Stimulated activated naive CD8-positive, alpha-beta T cell treated with anti-CD3 and anti-CD28 coated beads, Interleukin-15, Interleukin-2, amounts not matched to agents 100 ng/mL and 50 ng/mL, for 24 hours (primary cell): ENCODE results near the gene NEDD9.

Source experiments
- H3K27ac Mint-ChIP-seq: one replicate; pipeline ENCODE4 v1.8.0; 2021; ENCODE audit warnings: mild to moderate bottlenecking, mixed read lengths
- H3K27me3 Mint-ChIP-seq: one replicate; pipeline ENCODE4 v1.8.0; 2021; ENCODE audit warnings: mixed read lengths
- H3K36me3 Mint-ChIP-seq: one replicate; pipeline ENCODE4 v1.8.0; 2021; ENCODE audit warnings: low read depth, mixed read lengths
- H3K4me1 Mint-ChIP-seq: one replicate; pipeline ENCODE4 v1.8.0; 2021; ENCODE audit warnings: low read depth, mixed read lengths
- H3K4me3 Mint-ChIP-seq: one replicate; pipeline ENCODE4 v1.8.0; 2021; ENCODE audit warnings: mild to moderate bottlenecking, mixed read lengths
- H3K9me3 Mint-ChIP-seq: one replicate; pipeline ENCODE4 v1.8.0; 2021; ENCODE audit warnings: mixed read lengths

Gene NEDD9

DNA sequence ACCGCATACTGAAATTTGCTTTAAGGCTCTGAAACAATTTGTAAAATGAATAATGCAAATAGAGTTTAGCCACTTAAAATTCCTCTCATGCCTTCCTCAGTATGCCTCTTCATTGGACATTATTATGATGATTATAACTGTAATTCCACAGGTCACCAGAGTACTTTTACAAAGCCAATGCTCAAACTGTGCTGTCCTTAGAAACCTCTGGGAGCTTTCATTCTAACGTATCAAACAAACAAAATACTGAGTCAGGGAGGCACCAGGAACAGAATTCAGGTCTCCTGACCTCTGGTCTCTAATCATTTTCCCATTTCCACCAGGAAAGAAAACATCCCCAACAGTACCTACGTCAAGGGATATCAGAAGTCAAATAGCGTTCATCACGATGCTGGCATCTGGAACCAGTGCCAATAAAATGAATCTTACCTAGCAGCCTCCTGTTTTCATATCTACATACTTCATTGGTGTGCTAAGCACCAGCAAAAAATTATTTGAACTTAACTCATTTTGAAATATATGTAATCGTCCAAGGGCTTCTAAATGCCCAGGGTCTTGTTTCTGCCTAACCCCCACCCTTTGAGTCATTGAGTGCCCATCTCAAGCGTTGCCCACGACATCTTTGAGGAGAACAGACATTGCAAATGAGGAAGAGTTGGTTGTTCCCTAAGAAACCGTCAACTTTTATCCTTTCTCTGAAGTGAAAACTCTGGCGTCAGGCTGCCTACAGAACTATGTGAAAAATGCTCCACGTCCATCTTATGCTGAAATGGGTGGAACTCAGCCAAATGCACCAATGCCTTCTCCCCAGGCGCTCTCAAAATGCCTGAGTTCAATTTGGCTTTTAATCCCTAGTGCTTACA, 37.9 kb downstream of the NEDD9 start:
- Mint-ChIP-seq H3K4me3 (no peak overlapping the region), H3K27ac (no peak overlapping the region), H3K9me3 (no peaks in the 10 kb centered on the region), H3K4me1 (peaks cover 27% of the 10 kb centered on the region), H3K27me3 (no peaks in the 10 kb centered on the region), H3K36me3 (peaks cover 80% of the 10 kb centered on the region)

DNA sequence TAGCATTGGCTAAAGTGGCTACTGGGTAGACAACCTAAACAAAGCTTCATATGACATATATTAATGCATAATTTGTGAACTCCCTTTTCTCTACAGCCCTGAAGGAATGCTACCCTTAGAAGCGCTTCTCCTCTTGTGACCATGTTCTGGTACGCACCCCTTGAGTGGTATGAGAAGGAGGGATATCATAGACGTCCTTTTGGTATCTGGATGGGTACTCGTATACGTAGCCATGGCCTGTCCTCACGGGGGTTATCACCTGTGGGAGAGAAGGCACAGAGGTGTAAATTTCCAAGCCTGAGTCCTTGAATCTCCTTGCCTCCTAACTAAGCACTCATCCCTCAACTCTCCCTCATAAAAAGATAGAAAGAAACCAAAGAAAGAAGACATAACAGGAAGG, 39.0 kb downstream of the NEDD9 start:
- Mint-ChIP-seq H3K4me1 (peaks cover 16% of the 10 kb centered on the region), H3K36me3 (peaks cover 78% of the 10 kb centered on the region), H3K9me3 (no peaks in the 10 kb centered on the region), H3K27me3 (no peaks in the 10 kb centered on the region), H3K27ac (no peak overlapping the region), H3K4me3 (no peak overlapping the region)

DNA sequence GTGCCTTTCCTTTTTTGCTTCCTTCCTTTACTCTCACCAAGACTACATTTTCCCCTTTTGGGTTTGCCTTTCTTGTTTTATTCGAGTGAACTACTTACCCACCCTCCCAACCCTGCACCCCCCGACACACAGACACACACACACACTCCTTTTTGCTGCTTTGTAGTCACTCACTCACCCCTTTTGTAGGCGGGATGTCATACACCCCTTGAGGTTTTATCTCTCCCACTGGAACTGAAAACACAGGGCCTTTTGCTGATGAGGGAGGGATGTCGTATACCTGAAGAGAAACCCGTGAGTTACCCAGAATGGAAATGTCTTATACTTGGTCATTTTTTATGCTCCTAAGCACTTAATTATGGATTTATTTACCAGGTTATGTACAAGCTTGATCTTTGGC, 40.3 kb downstream of the NEDD9 start:
- peaks cover 84% of the 10 kb centered on the region for H3K36me3 Mint-ChIP-seq
- no peak overlapping the region for H3K27ac Mint-ChIP-seq

DNA sequence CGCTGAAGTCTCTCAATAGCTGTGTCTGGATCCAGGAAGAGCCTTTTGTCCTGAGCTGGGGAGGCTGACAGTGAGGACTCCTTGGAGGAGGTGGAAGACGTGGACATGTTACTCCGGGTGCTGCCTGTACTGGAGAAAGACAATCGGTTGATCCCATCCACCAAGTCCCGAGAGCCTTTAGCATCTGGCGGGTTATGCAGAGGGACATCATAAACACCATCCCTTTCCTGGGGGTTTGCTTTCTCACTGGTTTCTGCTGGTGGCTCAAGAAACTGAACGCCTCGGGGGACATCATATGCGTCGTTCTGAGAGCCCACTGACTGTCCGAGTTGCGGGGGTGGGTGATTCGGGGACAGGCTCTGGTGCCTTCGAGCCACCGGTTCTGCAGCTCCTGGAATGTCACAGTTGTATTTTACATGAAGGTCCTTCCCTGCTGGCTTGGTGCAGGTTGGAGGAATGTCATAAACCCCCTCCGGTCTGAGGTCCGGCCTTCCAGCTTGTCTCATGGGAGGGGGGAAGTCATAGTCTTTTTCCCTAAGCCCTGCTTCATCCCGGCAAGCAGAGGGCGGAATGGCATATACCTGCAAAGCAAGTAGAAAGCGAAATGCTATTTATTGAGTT, 41.7 kb downstream of the NEDD9 start:
- no peaks in the 10 kb centered on the region for H3K27me3 Mint-ChIP-seq
- H3K4me3 Mint-ChIP-seq = no peak overlapping the region
- no peak overlapping the region for H3K27ac Mint-ChIP-seq
- no peaks in the 10 kb centered on the region for H3K4me1 Mint-ChIP-seq
- H3K36me3 Mint-ChIP-seq = peaks cover 88% of the 10 kb centered on the region
- H3K9me3 Mint-ChIP-seq = no peaks in the 10 kb centered on the region

More for the DNA sequence above, 40.3 kb downstream of the NEDD9 start:
- no peaks in the 10 kb centered on the region for H3K9me3 Mint-ChIP-seq
- H3K4me3 Mint-ChIP-seq = no peak overlapping the region
- no peaks in the 10 kb centered on the region for H3K27me3 Mint-ChIP-seq
- H3K4me1 Mint-ChIP-seq = peaks cover 10% of the 10 kb centered on the region

DNA sequence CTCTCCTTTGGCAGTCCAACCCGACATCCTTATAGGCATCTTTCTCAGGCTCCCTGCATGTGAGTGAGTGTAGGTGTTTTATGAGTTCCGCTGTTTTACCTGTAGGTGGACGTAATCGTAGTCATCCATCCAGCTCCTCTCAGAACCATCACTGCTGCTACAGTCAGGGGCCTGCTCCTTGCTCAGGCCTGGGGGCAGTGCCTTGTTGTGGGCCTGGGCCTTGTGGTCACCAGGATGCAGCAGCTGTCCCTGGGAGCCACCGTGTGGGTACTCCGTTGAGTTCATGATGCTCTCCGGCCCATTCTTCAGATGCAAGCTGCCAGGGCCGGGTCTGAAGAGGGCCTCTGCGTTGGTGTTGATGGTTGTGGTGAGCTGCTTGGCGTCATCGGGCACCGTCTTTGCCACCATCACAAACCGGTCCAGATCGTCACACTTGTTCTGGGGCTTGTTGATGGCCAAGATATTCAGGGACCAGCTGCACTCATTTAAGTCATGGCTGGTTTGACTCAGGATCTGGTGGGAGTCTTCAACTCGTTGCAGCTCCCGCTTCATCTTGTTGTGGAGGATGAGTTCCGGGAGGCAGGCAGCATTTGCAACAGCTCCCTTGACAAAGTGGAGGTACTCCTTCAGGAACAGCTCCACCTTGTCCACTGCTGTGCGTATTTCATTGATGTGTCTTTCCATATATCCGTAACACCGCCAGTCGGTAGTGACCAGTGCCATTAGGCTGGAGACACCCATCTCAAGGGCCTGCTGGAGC, 42.4 kb downstream of the NEDD9 start:
- Mint-ChIP-seq H3K27ac (no peak overlapping the region), H3K9me3 (no peaks in the 10 kb centered on the region), H3K4me3 (no peak overlapping the region), H3K36me3 (peaks cover 90% of the 10 kb centered on the region), H3K27me3 (no peaks in the 10 kb centered on the region), H3K4me1 (no peaks in the 10 kb centered on the region)

DNA sequence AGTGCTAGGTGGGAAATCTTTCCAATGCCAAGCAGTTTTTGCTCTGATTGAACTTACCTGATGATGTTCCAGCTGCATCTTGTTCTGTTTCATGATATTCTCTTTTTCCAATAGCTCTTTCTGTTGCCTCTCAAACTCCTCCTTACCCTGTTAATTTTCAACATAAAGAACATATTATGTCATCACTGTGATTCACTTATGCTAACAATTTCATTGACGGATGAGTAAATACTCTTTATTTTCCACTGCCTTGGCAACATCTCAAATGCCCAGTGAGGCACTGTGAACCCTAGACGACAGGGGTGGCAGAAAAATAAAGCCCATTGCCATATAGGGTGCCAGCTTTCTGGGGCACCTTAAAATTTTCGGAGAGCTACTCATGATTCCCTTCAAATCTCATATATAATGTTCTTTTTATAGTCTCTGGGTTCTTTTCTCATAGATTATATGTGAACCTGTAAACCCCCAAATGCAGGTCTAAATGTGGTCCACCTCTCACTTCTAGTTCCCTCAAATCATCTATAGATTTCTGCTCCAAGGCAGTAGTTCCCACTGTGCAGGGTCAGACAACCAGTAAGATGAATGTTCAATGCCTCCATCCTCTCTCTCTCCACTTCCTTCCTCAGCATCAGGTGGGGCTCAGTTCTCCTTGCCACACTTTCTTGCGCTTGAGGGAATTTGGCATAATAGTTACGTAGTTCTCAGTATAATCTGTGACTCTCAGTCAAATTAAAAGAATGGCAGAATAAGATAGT, 44.1 kb downstream of the NEDD9 start:
- Mint-ChIP-seq H3K27ac (no peak overlapping the region), H3K9me3 (peaks cover 7% of the 10 kb centered on the region), H3K4me1 (no peaks in the 10 kb centered on the region), H3K4me3 (no peak overlapping the region), H3K36me3 (peaks cover 89% of the 10 kb centered on the region), H3K27me3 (no peaks in the 10 kb centered on the region)

DNA sequence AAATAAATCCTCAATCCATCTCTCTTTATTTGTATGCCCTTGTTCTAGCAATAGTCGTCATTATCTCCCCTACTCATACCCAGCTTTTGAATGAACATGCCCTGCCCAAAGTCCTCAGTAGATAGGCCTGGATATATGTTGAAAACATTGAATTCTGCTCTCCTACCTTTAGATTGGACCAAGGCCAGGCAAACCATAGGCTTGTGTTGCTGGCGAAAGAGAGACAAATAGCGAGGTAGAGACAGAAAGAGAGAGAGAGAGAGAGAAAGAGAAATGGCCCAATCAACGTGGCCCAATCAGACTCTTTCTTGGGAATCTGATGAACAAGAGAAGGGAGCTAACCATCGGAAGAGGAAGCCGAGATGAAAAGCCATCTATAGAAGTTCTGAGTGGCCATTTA, 45.2 kb downstream of the NEDD9 start:
- Mint-ChIP-seq H3K9me3 (peaks cover 10% of the 10 kb centered on the region), H3K4me3 (no peak overlapping the region), H3K27me3 (no peaks in the 10 kb centered on the region), H3K27ac (no peak overlapping the region), H3K4me1 (no peaks in the 10 kb centered on the region), H3K36me3 (peaks cover 88% of the 10 kb centered on the region)

DNA sequence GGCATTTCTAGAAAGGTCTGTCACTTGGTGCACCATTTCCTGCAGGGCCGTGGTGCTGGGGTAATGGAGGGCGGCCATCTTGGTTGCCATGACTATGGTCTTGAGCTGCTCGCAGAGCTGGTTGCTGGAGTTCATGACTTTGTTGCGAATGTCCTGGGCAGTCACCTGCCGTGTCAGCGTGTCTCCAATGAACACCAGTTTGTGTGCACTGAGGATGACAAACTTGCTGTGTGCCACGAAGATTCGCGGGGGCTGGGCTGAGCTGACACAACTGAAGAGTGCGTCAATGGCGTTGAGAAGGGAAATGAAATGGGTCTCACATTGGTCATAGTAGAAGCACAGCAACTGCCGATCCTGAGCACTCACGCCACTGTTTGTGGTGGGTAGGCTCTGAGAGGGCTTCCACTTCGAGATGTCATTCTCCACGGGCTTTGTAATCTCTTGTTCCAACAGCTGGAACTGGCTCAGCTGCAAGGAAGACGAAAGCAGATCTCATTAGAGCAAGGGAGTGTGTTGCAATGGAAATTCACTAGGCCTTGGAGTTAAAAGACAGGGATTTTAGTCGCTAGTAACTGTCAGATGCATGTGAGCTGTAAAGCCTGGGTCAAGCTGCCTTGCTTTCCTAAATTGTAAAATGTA, 47.1 kb downstream of the NEDD9 start:
- no peaks in the 10 kb centered on the region for H3K4me1 Mint-ChIP-seq
- H3K4me3 Mint-ChIP-seq = no peak overlapping the region
- H3K9me3 Mint-ChIP-seq = peaks cover 15% of the 10 kb centered on the region
- H3K27me3 Mint-ChIP-seq = no peaks in the 10 kb centered on the region
- no peak overlapping the region for H3K27ac Mint-ChIP-seq
- H3K36me3 Mint-ChIP-seq = peaks cover 78% of the 10 kb centered on the region

DNA sequence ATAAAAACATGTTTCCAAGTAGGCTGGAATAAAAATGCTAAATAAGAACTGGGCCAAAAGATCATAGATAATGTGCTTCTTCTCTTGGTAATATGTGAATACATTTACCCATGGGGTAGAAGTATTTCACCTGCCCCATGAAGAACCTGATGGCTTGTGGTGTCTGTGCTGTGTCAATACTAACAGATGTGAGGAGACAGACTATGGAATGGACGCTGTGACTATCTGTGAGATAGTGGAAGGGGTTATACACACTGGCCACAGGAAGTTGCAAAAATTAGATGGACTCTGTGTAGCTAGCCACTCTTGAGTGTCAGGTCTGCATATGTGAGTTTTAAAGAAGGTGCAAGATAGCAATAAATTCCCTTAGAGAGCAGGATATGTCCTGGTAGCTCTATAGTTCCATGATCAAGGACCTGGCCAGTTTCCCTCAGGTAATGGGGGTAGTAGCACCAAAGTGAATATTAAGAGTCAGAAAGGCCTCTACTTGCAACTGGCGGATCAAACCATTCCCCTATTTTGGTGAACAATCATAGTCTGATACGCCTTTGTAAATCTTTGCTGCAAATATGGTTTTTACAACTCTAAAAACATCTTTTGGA, 48.6 kb downstream of the NEDD9 start:
- Mint-ChIP-seq H3K36me3 (peaks cover 66% of the 10 kb centered on the region), H3K27me3 (no peaks in the 10 kb centered on the region), H3K9me3 (peaks cover 22% of the 10 kb centered on the region), H3K4me3 (no peak overlapping the region), H3K4me1 (no peaks in the 10 kb centered on the region), H3K27ac (no peak overlapping the region)

DNA sequence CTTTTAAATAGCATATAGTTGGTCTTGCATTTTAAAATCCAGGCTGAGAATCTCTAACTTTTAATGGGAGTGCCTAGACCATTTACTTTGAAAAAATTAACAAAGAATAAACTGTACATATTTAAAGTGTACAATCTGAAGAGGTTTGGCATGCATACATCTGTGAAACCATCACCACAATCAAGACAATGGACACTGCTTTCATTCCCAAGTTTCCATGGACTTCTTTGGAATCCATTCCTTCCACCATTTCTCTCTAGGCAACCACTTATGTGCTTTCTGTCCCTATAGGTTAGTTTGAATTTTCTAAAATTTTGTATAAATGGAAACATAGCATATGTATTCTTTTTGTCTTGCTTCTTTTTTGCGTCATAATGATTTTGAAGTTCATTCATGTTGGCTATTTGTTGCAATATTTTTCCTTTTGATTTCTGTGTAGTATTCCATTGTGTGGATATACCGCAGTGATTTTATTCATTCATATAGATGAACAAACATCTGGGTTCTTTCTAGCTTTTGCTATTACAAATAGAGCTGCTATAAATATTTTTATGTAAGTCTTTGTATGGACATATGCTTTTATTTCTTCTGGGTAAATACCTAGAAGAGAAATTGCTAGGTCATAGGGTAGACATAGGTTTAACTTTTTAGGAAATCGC, 50.9 kb downstream of the NEDD9 start:
- no peaks in the 10 kb centered on the region for H3K27me3 Mint-ChIP-seq
- H3K4me1 Mint-ChIP-seq = no peaks in the 10 kb centered on the region
- H3K36me3 Mint-ChIP-seq = peaks cover 44% of the 10 kb centered on the region
- no peak overlapping the region for H3K4me3 Mint-ChIP-seq
- peaks cover 22% of the 10 kb centered on the region for H3K9me3 Mint-ChIP-seq
- H3K27ac Mint-ChIP-seq = no peak overlapping the region

DNA sequence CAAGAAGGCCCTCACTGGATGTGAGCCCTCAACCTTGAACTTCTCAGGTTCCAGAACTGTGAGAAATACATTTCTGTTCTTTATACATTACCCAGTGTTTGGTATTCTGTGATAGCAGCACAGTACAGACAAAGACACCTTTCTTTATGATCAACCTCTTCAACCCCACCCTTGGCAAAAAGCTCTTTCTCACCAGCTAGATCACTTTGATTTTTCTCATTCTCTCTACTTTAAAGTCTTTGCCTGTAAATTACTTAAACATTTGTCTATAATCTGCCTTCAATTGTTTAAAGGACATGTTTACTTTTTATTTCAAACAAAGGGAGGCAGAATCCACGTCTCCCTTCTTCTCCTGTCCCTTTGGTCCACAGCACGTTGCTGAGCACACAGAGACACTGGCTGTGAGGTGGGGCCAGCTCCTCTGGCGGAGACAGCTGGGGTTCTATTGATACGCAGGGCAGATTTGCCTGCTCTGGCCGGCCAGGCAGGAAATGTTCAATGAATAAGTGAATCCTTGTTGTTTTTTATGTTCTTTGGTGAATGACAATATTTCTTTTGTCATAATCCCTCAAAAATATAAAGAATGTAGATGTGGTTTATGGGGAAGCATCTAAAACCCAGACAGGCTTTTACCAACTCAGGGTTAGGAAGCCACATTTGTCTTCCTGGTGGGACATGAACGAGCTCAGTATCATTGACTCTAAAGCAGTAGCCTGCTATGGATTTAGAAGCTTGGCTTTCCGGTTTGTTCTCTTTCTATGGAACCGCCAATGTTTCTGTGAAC, 52.9 kb downstream of the NEDD9 start:
- H3K4me1 Mint-ChIP-seq = no peaks in the 10 kb centered on the region
- peaks cover 22% of the 10 kb centered on the region for H3K9me3 Mint-ChIP-seq
- H3K27me3 Mint-ChIP-seq = no peaks in the 10 kb centered on the region
- H3K27ac Mint-ChIP-seq = no peak overlapping the region
- peaks cover 26% of the 10 kb centered on the region for H3K36me3 Mint-ChIP-seq
- H3K4me3 Mint-ChIP-seq = no peak overlapping the region

DNA sequence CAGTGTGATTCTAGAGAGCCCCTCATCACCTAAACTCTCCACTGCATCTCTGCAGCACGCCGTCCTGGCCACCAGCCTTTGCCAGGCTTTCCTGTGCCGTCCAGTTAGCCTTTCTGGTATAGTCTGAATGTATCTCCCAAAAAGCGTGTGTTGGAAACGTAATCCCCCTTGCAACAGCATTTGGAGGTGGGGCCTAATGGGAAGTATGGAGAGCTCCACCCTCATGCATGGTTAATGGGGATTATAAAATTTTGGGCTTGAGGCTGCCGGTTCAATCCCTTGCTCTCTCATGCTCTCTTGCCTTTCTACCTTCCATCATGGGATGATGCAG, 53.4 kb downstream of the NEDD9 start:
- Mint-ChIP-seq H3K4me3 (no peak overlapping the region), H3K36me3 (peaks cover 21% of the 10 kb centered on the region), H3K27ac (no peak overlapping the region), H3K27me3 (no peaks in the 10 kb centered on the region), H3K9me3 (peaks cover 22% of the 10 kb centered on the region), H3K4me1 (no peaks in the 10 kb centered on the region)

DNA sequence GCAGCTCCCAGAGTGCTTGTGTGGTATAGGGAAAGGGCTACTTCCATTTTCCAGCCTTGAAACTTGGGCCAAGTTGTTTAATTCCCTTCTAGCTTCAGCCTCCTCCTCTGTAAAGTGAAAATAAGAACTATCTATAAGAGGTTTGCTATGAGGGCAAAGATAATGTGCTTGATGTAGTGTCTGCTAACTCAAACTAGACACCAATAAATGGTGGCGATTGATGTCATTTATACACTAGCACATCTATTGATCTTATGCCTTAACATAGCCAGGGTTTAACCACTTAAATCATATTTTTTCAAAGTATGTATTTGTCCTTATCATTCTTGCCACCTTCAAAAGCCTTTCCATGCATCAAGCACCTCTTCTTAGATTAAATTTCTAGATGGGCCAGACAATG, 55.2 kb downstream of the NEDD9 start:
- Mint-ChIP-seq H3K36me3 (peaks cover 6% of the 10 kb centered on the region), H3K27ac (no peak overlapping the region), H3K9me3 (peaks cover 11% of the 10 kb centered on the region), H3K4me1 (peaks cover 11% of the 10 kb centered on the region), H3K27me3 (no peaks in the 10 kb centered on the region), H3K4me3 (no peak overlapping the region)
